ENCODE results near the gene GREB1.

GREB1 gene

DNA sequence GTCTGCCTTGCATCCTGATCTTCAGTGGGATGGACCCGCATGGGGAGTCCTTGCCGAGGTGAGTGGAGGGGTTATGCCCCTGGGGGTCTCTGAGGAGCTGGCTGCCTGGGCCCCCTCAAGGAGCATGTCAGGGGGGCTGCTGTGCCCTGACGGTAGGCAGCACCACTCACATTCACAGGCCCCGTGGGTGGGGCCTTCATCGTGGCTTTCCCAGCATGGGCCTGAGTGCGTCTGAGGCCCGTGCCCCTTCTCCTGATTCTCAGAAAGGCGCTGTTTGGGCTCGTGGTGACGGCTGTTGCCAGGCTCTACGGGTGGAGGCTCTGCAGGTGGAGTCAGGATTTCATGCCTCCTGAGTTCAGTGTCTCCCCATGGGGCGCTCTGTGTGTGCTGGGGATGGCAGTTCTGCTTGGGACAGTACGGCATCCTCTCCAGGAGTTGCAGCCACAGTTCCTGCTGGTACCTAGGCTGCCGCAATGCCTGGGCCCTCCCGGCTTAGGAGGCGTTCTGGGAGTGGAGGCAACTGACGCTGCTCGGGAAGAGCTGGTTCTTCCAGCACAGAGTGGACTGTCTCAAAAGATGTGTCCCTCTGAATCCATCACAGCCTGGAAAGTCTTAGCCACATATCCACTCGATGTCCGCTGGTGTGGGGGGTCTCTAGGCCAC is 78.8 kb downstream of the GREB1 start:
- DNase-seq = no peak

DNA sequence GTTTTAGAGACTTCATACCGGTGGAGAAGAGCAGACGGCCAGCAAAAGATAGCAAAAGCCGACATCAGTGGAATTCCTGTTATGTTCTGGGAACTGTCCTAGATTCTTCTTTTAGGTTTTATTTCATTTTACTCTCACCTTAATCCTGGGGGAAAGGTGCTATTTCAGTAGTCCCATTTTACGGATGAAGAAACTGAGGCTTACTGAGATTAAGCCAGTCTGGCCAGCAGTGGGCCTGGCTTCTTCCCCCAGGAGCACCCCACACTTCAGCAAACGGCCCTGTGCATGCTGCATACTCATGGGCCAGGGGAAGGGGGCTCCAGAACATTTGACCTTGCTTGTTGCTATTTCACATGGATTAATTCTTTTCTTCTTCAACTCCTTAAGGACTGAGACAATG is 79.5 kb downstream of the GREB1 start:
- no peak for DNase-seq

DNA sequence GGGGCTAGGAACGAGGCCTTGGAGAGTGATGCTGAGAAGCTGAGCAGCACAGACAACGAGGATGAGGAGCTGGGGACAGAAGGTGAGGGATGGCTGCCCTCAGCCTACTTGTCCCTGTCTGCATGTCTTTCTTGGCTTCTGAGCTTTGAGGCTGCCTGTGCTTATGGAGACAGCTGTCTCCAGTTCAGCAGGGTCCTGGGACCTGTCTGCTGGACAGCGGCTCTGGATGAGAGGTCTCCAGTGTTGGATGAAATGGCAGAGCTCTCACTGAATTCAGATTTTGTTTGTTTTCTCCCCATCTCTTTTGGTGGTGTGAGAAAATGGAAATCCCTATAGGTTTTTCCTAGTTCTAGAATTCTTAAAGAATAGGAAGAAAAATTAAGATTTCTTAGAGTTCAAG is 81.4 kb downstream of the GREB1 start:
- no peak for DNase-seq

DNA sequence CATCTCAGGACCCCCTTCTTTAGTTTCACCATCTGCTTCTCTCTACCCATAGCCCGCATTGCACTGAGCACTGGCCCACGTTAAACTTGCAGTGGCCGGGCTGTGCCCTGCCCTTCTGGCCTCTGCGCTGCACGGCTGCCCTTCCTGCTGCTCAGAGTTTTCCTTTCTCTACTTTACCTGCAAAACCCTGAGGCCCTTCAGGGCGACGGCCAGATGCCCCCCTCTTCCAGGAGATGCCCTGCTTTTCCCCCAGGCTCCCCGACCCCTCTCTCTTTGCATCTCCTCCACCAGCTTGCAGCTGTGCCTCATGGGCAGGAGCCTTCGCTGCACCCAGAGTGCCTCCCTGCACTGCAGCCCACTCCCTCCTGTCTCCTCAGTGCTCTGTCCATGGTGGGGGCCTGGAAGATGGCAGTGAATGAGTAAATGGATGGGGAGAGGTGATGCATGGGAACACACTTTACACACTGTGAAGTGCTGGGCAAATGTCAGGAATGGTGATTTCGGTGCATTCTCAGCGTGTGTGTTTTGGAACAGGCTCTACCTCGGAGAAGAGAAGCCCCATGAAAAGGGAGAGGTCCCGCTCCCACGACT is 82.3 kb downstream of the GREB1 start:
- no peak for DNase-seq

DNA sequence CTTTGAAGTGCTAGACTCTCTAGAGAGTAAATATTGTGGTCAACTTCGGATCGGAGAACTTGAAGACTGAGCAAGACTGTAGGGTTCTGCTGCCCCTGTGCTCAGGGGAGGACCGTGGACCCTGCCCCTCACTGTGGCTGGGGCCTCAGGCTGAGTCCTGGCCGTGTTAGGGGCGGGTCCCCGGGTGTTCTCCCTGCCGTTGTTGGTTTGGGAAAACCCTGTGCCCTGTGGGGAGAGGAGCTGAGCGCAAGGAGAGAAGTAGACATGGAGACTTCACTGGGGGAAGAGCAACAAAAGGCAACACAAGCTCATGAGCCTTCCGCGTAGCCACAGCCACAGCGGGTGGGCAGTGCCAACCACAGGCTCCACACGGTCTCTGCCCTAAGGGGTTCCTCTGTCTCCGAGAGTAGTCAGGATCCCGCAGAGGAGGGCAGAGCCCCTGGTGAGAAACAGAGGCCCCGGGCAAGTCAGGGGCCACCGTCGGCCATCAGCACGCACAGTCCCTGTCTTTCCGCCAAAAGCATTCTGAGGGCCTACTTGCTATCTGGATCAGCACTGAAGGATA is 83.1 kb downstream of the GREB1 start:
- DNase-seq = no peak

- no peak for DNase-seq
Observed at GRCh38 chr2:11617527-11617926, 83.7 kb downstream of the GREB1 start.

DNA sequence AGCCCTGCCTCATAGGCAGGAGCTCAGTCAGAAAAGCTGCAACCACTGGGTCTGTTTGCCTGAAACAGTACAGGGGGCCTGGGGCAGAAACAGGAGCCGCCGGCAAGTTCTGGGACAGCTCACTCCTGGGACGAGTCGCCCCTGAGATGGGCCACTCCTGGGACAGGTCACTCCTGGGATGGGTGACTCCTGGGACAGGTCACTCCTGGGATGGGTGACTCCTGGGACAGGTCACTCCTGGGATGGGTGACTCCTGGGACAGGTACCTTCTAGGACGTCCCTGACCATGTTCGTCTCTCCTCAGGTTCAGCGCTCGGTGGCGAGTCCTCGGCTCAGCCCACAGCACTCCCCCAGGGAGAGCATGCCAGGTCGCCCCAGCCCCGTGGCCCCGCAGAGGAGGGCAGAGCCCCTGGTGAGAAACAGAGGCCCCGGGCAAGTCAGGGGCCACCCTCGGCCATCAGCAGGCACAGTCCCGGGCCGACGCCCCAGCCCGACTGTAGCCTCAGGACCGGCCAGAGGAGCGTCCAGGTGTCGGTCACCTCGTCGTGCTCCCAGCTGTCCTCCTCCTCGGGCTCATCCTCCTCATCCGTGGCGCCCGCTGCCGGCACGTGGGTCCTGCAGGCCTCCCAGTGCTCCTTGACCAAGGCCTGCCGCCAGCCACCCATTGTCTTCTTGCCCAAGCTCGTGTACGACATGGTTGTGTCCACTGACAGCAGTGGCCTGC is 84.3 kb downstream of the GREB1 start:
- DNase-seq = no peak

DNA sequence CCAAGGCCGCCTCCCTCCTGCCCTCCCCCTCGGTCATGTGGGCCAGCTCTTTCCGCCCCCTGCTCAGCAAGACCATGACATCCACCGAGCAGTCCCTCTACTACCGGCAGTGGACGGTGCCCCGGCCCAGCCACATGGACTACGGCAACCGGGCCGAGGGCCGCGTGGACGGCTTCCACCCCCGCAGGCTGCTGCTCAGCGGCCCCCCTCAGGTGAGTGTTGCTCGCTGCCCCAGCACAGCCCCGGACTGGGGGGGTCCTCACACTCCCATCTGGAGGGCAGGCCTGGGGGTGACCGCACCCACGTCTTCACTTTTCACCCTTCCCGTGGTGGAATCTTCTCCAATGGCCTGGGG is 84.8 kb downstream of the GREB1 start:
- no peak for DNase-seq

DNA sequence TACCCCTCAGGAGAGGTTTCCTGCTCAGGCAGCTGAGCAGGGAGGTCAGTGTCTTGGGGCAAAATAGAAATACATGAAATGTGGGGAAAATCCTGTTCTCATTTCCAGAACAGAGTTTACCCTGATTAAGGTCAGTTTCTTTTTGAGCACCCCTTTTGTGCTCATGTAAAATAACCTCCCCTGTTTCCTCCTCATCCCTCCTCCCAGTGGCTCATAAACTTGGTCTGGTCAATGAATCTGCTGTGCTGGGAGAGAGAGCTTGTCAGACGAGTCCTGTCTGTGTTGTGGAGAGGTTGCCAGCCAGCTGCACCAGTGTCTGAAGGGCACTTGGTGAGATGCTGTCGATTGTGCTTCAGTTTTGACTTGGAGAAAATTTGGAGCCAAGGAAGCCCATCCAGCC is 87.6 kb downstream of the GREB1 start:
- DNase-seq = no peak

- no peak for DNase-seq
Observed at GRCh38 chr2:11622611-11623010, 88.8 kb downstream of the GREB1 start.

DNA sequence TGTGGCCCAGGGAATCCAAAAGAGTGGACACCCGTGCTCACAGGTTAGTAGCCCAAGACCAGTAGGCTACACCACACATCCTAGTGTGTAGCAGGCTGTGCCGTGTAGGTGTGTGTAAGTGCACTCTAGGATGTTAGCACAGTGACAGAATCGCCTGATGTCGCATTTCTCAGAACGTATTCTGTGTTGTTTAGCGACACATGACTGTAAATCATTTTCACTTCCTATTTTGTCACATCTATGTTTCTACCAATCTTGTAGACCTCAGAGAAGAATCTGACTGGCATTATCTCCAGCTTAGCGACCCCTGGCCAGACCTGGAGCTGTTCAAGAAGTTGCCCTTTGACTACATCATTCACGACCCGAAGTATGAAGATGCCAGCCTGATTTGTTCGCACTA is 91.0 kb downstream of the GREB1 start:
- DNase-seq = no peak

DNA sequence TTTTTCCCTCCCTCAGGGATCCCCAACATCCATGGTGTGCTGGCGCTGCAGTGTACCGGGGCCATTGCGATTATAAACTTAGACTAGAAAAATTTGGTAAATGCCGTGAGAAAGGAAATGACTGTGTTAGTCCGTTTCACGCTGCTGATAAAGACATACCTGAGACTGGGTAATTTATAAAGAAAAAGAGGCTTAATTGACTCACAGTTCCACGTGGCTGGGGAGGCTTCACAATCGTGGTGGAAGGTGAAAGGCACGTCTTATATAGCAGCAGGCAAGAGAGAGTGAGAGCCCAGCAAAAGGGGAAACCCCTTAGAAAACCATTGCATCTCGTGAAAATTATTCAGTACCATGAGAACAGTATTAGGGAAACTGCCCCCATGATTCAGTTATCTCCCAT is 91.8 kb downstream of the GREB1 start:
- DNase-seq = no peak

DNA sequence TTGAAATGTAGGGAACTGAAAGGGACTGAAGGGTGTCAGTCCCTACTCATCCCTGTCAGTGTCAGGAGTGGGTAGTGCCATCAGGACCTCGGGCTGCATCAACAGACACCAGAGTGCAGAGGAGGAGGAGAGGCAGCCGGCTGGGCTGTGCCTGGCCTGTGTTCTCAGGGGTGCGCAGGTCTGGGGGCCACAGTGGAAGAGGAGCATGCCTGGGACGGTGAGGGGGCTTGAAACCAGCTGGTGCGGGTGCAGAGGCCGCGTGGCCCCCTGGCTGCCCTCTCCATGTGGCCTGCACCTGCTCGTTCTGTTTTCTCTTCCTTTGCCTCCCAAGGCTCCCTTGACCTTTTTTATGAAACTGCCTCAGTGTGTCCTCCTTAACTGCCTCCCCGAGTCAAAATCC is 94.8 kb downstream of the GREB1 start:
- DNase-seq = no peak

- no peak for DNase-seq
Observed at GRCh38 chr2:11629215-11629614, 95.4 kb downstream of the GREB1 start.

GRCh38 chr2:11629851-11630250 is 96.0 kb downstream of the GREB1 start:
- no peak for DNase-seq

- no peak for DNase-seq
Observed at GRCh38 chr2:11630855-11631254, 97.0 kb downstream of the GREB1 start.

DNA sequence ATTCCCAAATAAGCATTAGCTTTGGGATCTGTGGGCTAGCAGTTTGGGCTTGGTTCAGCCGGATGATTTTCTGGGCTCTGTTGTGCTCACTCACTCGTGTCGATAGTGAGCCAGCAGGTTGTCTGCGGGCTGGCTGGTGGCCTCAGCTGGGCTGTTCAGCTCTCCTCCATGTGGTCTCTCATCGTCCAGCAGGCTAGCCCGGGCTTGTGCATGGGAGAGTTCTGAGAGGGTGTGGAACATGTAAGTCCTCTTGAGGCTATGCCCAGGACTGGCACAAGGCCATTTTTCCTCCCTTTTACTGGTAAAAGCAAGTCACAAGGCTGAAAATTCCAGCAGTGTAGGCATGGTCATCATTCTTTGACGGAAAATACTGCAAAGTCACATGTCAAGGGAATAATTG is 97.6 kb downstream of the GREB1 start:
- no peak for DNase-seq

DNA sequence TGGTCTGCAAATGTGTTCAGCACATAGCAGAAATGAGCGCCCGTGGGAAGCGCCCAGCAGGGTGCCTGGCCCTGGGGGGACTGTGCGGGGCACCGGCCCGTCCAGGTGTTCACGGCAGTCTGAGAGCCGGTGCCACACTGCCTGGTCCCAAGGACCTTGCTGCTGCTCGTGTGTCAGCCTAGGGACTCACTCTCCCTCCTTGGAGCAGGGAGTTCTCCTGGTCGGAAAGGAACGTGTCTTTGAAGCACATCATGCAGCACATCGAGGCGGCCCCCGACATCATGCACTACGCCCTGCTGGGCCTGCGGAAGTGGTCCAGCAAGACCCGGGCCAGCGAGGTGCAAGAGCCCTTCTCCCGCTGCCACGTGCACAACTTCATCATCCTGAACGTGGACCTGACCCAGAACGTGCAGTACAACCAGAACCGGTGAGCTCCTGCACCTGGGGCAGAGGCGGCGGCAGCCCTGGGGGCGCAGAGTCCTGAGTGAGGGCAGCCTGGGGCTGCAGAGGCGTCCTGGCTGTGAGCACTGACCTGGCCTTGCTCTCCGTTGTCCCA is 100.2 kb downstream of the GREB1 start:
- no peak for DNase-seq

GRCh38 chr2:11634584-11634983 is 100.7 kb downstream of the GREB1 start:
- DNase-seq = no peak

DNA sequence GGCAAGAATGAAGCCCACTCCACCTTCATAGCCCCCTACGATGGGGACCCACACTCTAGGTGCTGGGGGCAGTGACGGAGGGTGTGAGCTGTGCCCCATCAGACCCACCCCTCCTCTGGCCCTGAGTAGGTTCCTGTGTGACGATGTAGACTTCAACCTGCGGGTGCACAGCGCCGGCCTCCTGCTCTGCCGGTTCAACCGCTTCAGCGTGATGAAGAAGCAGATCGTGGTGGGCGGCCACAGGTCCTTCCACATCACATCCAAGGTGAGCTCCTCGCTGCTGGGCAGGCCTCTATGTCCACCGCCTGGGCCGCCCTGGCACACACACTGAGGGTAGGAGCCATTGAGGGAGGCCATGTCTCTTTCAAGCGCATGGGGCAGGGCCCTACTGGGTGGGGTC is 101.3 kb downstream of the GREB1 start:
- DNase-seq = no peak

GRCh38 chr2:11636593-11637295 is 102.9 kb downstream of the GREB1 start:
- no peak for DNase-seq

DNA sequence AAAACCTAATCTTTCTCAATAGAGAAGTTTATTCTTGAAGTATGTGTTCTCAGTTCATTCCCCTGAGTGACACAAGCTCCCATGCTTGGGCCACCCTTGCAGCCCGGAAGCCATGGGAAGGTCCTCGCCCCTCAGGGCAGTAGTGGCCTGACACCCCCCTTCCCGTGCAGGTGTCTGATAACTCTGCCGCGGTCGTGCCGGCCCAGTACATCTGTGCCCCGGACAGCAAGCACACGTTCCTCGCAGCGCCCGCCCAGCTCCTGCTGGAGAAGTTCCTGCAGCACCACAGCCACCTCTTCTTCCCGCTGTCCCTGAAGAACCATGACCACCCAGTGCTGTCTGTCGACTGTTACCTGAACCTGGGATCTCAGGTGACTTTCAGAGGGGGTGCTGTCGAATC is 103.7 kb downstream of the GREB1 start:
- DNase-seq = no peak

DNA sequence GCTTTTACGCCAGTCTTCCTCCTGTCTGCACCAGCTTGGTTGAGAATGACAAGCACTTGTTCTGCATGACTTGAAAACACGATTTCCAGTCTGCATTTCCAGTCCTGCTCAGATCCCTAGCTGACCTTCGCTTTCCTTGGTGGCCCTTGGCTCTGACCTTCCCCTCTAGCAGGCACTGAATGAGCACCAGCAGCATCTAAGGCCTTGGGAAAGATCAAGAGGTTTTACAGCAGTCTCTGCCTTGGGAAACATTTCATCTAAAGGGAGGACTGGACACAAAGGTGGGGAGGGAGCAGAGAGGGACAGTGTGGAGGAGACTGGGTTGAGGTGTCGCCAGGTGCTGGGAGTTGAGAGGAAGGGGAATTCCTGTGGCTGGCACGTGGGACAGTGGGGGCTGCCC is 105.7 kb downstream of the GREB1 start:
- DNase-seq = no peak

Data from NCI-H1930 (cell line).